Upper lobe of left lung (tissue), 6 donors: ENCODE results near the gene GNAO1. TPM values are rescaled to one million over a fixed set of nuclear protein-coding genes. Genes with fewer than 3 reads are reported as not detected.
A peak's percentile ranks its signal among the peaks of the same experiment; 100 is the strongest.

Experiments used
- ATAC-seq, 2 donors: fragments of 200-7000 bp; cut with Tn5 transposase; one replicate each; pipeline ENCODE4 v1.9.1; 2022; ENCODE audit warnings: mild to moderate bottlenecking in 2 of 2, moderate library complexity in 2 of 2; ENCODE audit not compliant: low FRiP score in 2 of 2
- DNase-seq, 2 donors: peaks; one replicate each; pipeline ENCODE4 v3.0.0-alpha.2; 2019 to 2020
- H3K27ac ChIP-seq, 4 donors: fragments of 200-600 bp; sonication (generic); one replicate each; pipeline ENCODE4 v1.5.1; 2016 to 2019
- H3K27me3 ChIP-seq, 4 donors: fragments of 200-600 bp; sonication (generic); one replicate each; pipeline ENCODE4 v1.5.1; 2017 to 2019
- H3K36me3 ChIP-seq, 4 donors: fragments of 200-600 bp; sonication (generic); one replicate each; pipeline ENCODE4 v1.5.1; 2016 to 2019
- H3K4me1 ChIP-seq, 4 donors: fragments of 200-600 bp; sonication (generic); one replicate each; pipeline ENCODE4 v1.5.1; 2018 to 2019
- H3K4me3 ChIP-seq, 4 donors: fragments of 200-600 bp; sonication (generic); one replicate each; pipeline ENCODE4 v1.5.1; 2017 to 2019; ENCODE audit warnings: mild to moderate bottlenecking in 2 of 4, moderate library complexity in 1 of 4
- H3K9me3 ChIP-seq, 4 donors: fragments of 200-600 bp; sonication (generic); one replicate each; pipeline ENCODE4 v1.5.1; 2018 to 2019
- EP300 ChIP-seq, 4 donors: sonication (generic); formaldehyde crosslinking; IDR thresholded peaks; one replicate each; pipeline ENCODE4 v1.5.1; 2017; ENCODE audit warnings: antibody characterized with exemption in 4 of 4, control low read depth in 2 of 4
- POLR2A ChIP-seq, 4 donors: fragments of 450-650 bp; IDR thresholded peaks; one replicate each; pipeline ENCODE4 v1.5.1; 2016 to 2017; ENCODE audit warnings: antibody characterized with exemption in 4 of 4, mild to moderate bottlenecking in 2 of 4
- POLR2AphosphoS5 ChIP-seq, 2 donors: sonication (generic); formaldehyde crosslinking; IDR thresholded peaks; one replicate each; pipeline ENCODE4 v1.5.1; 2017; ENCODE audit warnings: antibody characterized with exemption in 2 of 2
- WGBS, 2 donors: methylation state at CpG; one replicate each; pipeline ENCODE4 v1.1.5; 2017 to 2018; 5-methylcytosine and 5-hydroxymethylcytosine counted together
- total RNA-seq, 6 donors: library from RNA; depleted of rRNA in 4 of 6; stranded (reverse); fragments of >200 nt in 4 of 6; gene quantifications; one replicate each; pipeline versions ENCODE4 v1.1.0 to v1.2.1, GENCODE V29; 2016 to 2021
- TF ChIP-seq, protein P1 (sequence below), 6 experiments: fragments of 450-650 bp in 4 of 6; fragments of 200-600 bp in 2 of 6; sonication (generic) in 2 of 6; IDR thresholded peaks; one replicate each; pipeline ENCODE4 v1.5.1; 2016 to 2019; ENCODE audit warnings: antibody characterized with exemption in 6 of 6
- donor health status: DM: no; HTN: no; CAD: no; lungs with moderate emphysema.
- donor health status: DM: no; HTN: yes; CAD: no; lungs with severe emphysema.

GNAO1 gene
- total RNA-seq, 6 donors from 2014 or later, result 0.46 to 2.7 (median 0.79) TPM; not detected in 1

DNA sequence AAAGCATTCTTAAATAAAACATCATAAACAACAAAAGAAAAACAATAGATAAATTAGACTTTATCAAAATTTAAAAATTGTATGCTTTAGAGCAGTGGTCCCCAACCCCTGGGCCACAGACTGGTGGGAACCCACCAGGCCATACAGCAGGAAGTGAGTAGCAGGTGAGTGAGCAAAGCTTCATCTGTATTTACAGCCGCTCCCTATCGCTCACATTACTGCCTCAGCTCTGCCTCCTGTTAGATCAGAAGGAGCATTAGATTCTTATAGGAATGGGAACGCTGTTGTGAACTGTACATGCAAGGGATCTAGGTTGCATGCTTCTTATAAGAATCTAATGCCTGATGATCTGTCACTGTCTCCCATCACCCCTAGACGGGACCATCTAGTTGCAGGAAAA is 51.5 kb downstream of the GNAO1 start:
- WGBS, 2 donors, result 95% methylated on average over 4 of the region's 4 CpGs
- Histone ChIP-seq H3K9me3 (no peaks in the 10 kb centered on the region), H3K27me3 (no peaks in the 10 kb centered on the region), H3K27ac (no peak overlapping the region), H3K4me1 (peaks cover 0 to 11% (median 3%) of the 10 kb centered on the region in 4 donors), H3K36me3 (no peaks in the 10 kb centered on the region), H3K4me3 (no peak overlapping the region)
- TF ChIP-seq, protein P1, sequence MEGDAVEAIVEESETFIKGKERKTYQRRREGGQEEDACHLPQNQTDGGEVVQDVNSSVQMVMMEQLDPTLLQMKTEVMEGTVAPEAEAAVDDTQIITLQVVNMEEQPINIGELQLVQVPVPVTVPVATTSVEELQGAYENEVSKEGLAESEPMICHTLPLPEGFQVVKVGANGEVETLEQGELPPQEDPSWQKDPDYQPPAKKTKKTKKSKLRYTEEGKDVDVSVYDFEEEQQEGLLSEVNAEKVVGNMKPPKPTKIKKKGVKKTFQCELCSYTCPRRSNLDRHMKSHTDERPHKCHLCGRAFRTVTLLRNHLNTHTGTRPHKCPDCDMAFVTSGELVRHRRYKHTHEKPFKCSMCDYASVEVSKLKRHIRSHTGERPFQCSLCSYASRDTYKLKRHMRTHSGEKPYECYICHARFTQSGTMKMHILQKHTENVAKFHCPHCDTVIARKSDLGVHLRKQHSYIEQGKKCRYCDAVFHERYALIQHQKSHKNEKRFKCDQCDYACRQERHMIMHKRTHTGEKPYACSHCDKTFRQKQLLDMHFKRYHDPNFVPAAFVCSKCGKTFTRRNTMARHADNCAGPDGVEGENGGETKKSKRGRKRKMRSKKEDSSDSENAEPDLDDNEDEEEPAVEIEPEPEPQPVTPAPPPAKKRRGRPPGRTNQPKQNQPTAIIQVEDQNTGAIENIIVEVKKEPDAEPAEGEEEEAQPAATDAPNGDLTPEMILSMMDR (IDR thresholded peaks at IDR 0.05), result no peak
- TF ChIP-seq EP300 (IDR thresholded peaks at IDR 0.05) (no peak), POLR2AphosphoS5 (IDR thresholded peaks at IDR 0.05) (no peak), POLR2A (IDR thresholded peaks at IDR 0.05) (no peak)
- no peak for DNase-seq
- no peak for ATAC-seq

DNA sequence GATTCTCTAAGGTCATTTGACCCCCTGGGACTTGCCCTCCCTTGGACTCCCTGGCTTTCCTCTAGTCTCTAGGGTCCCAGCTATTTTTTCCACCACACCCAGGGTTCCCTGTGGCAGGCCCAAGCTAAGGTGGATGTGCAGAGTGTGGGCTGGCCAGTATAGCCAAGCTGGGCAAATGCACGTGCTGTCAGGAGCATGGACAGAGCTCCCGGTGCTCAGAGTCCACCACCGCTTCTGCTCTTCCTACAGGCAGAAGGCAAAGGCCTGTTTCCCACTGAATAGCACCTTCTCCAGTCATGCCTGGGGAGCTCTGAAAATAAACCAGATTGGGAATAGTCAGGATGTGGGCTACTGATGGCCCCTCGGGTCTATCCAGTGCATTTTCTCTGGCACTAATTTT is 53.3 kb downstream of the GNAO1 start:
- TF ChIP-seq POLR2AphosphoS5 (IDR thresholded peaks at IDR 0.05) (no peak), POLR2A (IDR thresholded peaks at IDR 0.05) (no peak), EP300 (IDR thresholded peaks at IDR 0.05) (no peak)
- TF ChIP-seq, protein P1 (IDR thresholded peaks at IDR 0.05), result no peak
- Histone ChIP-seq H3K4me3 (no peak overlapping the region), H3K27ac (no peak overlapping the region), H3K4me1 (peaks cover 0 to 11% (median 3%) of the 10 kb centered on the region in 4 donors), H3K36me3 (no peaks in the 10 kb centered on the region), H3K9me3 (no peaks in the 10 kb centered on the region), H3K27me3 (no peaks in the 10 kb centered on the region)
- WGBS, 2 donors, result 93 to 95% methylated on average over 4 of the region's 4 CpGs
- no peak for DNase-seq
- peak in 1 of 2 donors; percentile 26 for ATAC-seq

DNA sequence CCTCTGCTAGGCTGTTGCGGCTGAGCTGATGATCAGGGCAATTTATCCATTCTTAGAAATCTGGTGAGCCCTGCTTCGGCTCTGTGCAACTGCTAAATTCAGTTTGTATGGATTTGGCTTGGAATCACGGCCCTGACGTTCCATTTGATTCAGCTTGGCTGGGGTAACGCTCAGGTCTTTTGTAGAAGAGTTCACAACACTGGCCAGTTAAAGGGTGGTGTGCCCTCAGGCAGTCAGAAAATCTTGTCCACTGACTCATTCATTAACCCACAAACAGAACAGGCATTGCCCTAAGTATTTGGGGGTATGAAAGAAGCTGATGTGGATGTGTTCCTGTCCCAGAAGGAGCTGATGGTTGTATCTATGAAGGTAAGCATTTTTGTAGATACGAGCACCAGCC is 53.9 kb downstream of the GNAO1 start:
- 90 to 94% methylated on average over 6 of the region's 6 CpGs for WGBS, 2 donors
- no peak overlapping the region for H3K27ac ChIP-seq

DNA sequence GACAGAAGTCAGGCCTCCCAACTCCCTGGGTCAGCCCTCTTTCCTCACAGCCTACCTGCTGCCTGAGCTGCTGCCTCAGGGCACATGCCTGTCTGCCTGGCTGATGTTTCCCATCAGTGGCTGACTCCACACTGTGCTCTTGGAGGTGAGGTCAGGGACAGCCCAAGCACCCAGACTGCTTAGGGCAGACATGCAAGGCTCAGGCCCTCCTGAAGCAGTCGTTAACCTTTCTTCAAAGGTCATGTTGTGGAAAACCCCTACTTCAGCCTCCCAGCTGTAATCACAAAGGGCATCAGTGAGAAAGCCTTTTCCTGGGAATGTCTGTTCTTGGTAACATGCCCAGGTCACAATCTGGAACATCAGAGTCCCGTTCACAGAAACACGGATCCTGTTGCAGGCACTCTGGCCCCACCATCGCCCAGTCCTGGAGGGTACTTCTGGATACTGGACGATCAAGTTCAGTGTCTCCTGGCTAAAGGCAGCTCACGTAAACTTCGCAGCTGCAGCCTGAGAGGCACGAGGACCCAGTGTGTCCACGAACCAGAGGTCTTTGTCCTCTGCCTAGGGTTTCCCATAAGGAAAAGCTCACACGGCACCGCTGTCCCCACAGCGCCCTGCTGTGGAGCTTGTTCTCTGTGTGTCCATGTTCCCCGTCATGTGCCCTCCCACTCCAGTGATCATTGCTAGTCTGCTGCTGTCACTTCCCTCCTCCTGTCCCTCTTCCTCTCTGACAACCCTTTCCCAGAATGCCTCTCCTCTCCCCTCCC is 54.9 kb downstream of the GNAO1 start:
- ATAC-seq, result peak in 1 of 2 donors; percentile 41
- DNase-seq, result peak in 1 of 2 donors; percentile 49
- H3K4me1 ChIP-seq, result peaks cover 0 to 13% (median 5%) of the 10 kb centered on the region in 4 donors
- H3K27ac ChIP-seq, result no peak overlapping the region
- WGBS, 2 donors, result 51 to 64% methylated on average over 8 to 13 of the region's 13 CpGs
- no peaks in the 10 kb centered on the region for H3K36me3 ChIP-seq
- no peaks in the 10 kb centered on the region for H3K9me3 ChIP-seq
- TF ChIP-seq EP300 (IDR thresholded peaks at IDR 0.05), result no peak
- TF ChIP-seq, protein P1 (IDR thresholded peaks at IDR 0.05), result no peak
- no peaks in the 10 kb centered on the region for H3K27me3 ChIP-seq
- H3K4me3 ChIP-seq, result no peak overlapping the region

More for the DNA sequence above, 53.9 kb downstream of the GNAO1 start:
- ATAC-seq, result no peak
- Histone ChIP-seq H3K9me3 (no peaks in the 10 kb centered on the region), H3K4me3 (no peak overlapping the region), H3K4me1 (peaks cover 0 to 11% (median 3%) of the 10 kb centered on the region in 4 donors), H3K36me3 (no peaks in the 10 kb centered on the region), H3K27me3 (no peaks in the 10 kb centered on the region)
- TF ChIP-seq, protein P1 (IDR thresholded peaks at IDR 0.05), result no peak
- TF ChIP-seq POLR2AphosphoS5 (IDR thresholded peaks at IDR 0.05) (no peak), POLR2A (IDR thresholded peaks at IDR 0.05) (no peak), EP300 (IDR thresholded peaks at IDR 0.05) (no peak)
- no peak for DNase-seq

DNA sequence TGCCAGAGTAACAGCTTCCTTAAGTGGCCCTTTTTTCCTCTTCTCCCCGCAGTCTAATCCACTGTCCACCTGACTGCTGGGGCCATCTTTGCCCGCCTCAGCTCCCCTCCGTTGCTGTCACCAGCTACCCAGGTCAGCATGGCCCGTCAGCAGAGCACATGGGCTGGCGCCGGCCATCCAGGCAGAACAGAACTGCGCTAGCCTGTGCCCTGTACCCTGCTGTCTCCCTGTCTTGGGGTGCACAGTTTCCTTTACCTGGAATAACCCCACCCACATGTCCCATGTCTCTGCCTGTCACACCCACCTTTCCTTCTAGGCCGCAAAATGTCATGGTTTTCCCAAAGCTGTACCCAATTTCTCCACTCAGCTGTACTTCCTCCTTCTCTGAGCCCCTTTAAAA is 55.7 kb downstream of the GNAO1 start:
- DNase-seq (no peak), ATAC-seq (no peak)
- no peak overlapping the region for H3K4me3 ChIP-seq
- no peaks in the 10 kb centered on the region for H3K36me3 ChIP-seq
- H3K9me3 ChIP-seq, result no peaks in the 10 kb centered on the region
- H3K4me1 ChIP-seq, result peaks cover 0 to 13% (median 5%) of the 10 kb centered on the region in 4 donors
- H3K27me3 ChIP-seq, result no peaks in the 10 kb centered on the region
- TF ChIP-seq POLR2AphosphoS5 (IDR thresholded peaks at IDR 0.05) (no peak), EP300 (IDR thresholded peaks at IDR 0.05) (no peak), POLR2A (IDR thresholded peaks at IDR 0.05) (no peak)
- TF ChIP-seq, protein P1 (IDR thresholded peaks at IDR 0.05), result no peak
- 93% methylated on average over 8 of the region's 8 CpGs for WGBS, 2 donors
- no peak overlapping the region for H3K27ac ChIP-seq
